Lung (tissue), 12 donors: ENCODE measurements around the gene PTH2R. TPM values are rescaled to one million over a fixed set of nuclear protein-coding genes. Genes with fewer than 3 reads are reported as not detected.
"Not testable (repeated sequence)": the region's sequence is repeated elsewhere in the genome, so short reads cannot be mapped to it uniquely, and the experiment has no call there.

Source experiments
- ATAC-seq: fragments of 200-7000 bp; cut with Tn5 transposase; one replicate; pipeline ENCODE4 v1.9.1; 2020; ENCODE audit warnings: moderate number of reproducible peaks; ENCODE audit not compliant: insufficient read depth, low FRiP score
- DNase-seq, 3 donors: peaks; one replicate each; pipeline ENCODE4 v3.0.0-alpha.2; 2013 to 2017
- H3K27ac ChIP-seq, 2 donors: one replicate each; pipeline ENCODE4 v1.5.1; 2013; ENCODE audit warnings: mild to moderate bottlenecking in 2 of 2, moderate library complexity in 2 of 2, control low read depth in 1 of 2, inconsistent platforms in 1 of 2, low read depth in 1 of 2, low read length in 1 of 2
- H3K27me3 ChIP-seq, 3 donors: one replicate each; pipeline ENCODE4 v1.5.1; 2013; ENCODE audit warnings: low read length in 2 of 3; ENCODE audit not compliant: control insufficient read depth in 3 of 3, insufficient read depth in 3 of 3
- H3K36me3 ChIP-seq, 4 donors: one replicate each; pipeline ENCODE4 v1.5.1; 2013; ENCODE audit warnings: low read length in 4 of 4, mild to moderate bottlenecking in 1 of 4, moderate library complexity in 1 of 4; ENCODE audit not compliant: control insufficient read depth in 4 of 4, insufficient read depth in 4 of 4
- H3K4me1 ChIP-seq, 5 donors: one replicate each; pipeline ENCODE4 v1.5.1; 2013; ENCODE audit warnings: low read length in 5 of 5, mild to moderate bottlenecking in 2 of 5, moderate library complexity in 1 of 5; ENCODE audit not compliant: control insufficient read depth in 5 of 5, insufficient read depth in 5 of 5
- H3K4me3 ChIP-seq: one replicate; pipeline ENCODE4 v1.5.1; 2013; ENCODE audit warnings: mild to moderate bottlenecking, control low read depth, moderate library complexity
- H3K9ac ChIP-seq, 2 donors: one replicate each; pipeline ENCODE4 v1.5.1; 2013; ENCODE audit warnings: low read length in 2 of 2, control low read depth in 1 of 2; ENCODE audit not compliant: insufficient read depth in 1 of 2
- H3K9me3 ChIP-seq, 4 donors: one replicate each; pipeline ENCODE4 v1.5.1; 2013; ENCODE audit warnings: low read length in 3 of 4, mild to moderate bottlenecking in 1 of 4, moderate library complexity in 1 of 4; ENCODE audit not compliant: control insufficient read depth in 4 of 4, insufficient read depth in 3 of 4
- WGBS, 2 donors: extraction: QIAGEN DNeasy Blood & Tissue Kit; methylation state at CpG; one replicate each; pipeline ENCODE4 v1.1.7; 2013; 5-methylcytosine and 5-hydroxymethylcytosine counted together
- polyA plus RNA-seq, 2 donors: library from polyadenylated mRNA; stranded (reverse); fragments of 200-250 nt; gene quantifications; one replicate each; pipeline ENCODE4 v1.2.1, GENCODE V29; 2013
- total RNA-seq, 2 donors: library from RNA; depleted of rRNA in 1 of 2; stranded (reverse); fragments of >200 nt in 1 of 2; gene quantifications; one replicate each; pipeline ENCODE4 v1.2.1, GENCODE V29; 2014 to 2021
- TF ChIP-seq, protein P1 (sequence below): IDR thresholded peaks from 2 replicates; pipeline ENCODE4 v1.5.1; 2012; ENCODE audit warnings: mild to moderate bottlenecking; ENCODE audit errors: control extremely low read depth, extremely low read depth
- donor health status: control.
- donor health status: control.
- donor health status: Bipolar disorder and iron deficiency.
- donor health status: healthy.
- donor health status: DM: yes; HTN: yes; CAD: no.

PTH2R gene
- total and polyA plus RNA-seq, 4 donors = 0.11 to 0.25 (median 0.13) TPM

GRCh38 chr2:208509586-208509985, 103.0 kb downstream of the PTH2R start:
- H3K4me3 ChIP-seq = no peak overlapping the region
- H3K36me3 ChIP-seq = no peaks in the 10 kb centered on the region
- H3K27ac ChIP-seq = no peak overlapping the region
- no peaks in the 10 kb centered on the region for H3K27me3 ChIP-seq
- no peak for DNase-seq
- no peak overlapping the region for H3K9ac ChIP-seq
- H3K9me3 ChIP-seq = peaks cover 0 to 6% (median 1%) of the 10 kb centered on the region in 4 donors
- TF ChIP-seq, protein P1, sequence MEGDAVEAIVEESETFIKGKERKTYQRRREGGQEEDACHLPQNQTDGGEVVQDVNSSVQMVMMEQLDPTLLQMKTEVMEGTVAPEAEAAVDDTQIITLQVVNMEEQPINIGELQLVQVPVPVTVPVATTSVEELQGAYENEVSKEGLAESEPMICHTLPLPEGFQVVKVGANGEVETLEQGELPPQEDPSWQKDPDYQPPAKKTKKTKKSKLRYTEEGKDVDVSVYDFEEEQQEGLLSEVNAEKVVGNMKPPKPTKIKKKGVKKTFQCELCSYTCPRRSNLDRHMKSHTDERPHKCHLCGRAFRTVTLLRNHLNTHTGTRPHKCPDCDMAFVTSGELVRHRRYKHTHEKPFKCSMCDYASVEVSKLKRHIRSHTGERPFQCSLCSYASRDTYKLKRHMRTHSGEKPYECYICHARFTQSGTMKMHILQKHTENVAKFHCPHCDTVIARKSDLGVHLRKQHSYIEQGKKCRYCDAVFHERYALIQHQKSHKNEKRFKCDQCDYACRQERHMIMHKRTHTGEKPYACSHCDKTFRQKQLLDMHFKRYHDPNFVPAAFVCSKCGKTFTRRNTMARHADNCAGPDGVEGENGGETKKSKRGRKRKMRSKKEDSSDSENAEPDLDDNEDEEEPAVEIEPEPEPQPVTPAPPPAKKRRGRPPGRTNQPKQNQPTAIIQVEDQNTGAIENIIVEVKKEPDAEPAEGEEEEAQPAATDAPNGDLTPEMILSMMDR = no peak
- H3K4me1 ChIP-seq = no peaks in the 10 kb centered on the region
- ATAC-seq = no peak

DNA sequence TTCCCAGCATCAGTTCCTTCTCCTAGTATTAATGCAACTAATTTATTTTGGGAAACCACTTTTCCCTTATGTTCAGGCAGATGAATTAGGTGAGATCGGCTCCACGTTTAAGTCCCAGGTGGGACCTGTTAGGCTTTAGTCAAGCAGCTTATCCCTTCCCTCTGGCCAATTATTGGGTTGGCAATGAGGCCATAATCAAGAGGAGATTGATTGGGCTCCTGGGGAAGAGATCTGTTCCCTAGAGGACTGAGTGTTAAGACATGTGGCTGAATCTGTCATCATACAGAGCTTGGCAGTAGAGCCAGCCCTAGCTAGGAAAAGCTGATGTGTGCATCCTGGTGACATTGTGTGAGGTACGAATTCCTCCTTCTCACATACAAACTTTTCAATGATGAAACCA, 104.4 kb downstream of the PTH2R start:
- DNase-seq = no peak
- H3K4me1 ChIP-seq = no peaks in the 10 kb centered on the region
- H3K4me3 ChIP-seq = no peak overlapping the region
- H3K36me3 ChIP-seq = no peaks in the 10 kb centered on the region
- TF ChIP-seq, protein P1 = no peak
- no peaks in the 10 kb centered on the region for H3K27me3 ChIP-seq
- H3K9me3 ChIP-seq = peaks cover 0 to 6% (median 3%) of the 10 kb centered on the region in 4 donors
- H3K27ac ChIP-seq = no peak overlapping the region
- no peak overlapping the region for H3K9ac ChIP-seq
- WGBS, 2 donors = 70 to 81% methylated on average over 3 of the region's 3 CpGs
- no peak for ATAC-seq

- DNase-seq = no peak
- TF ChIP-seq, protein P1 = no peak
- Histone ChIP-seq H3K27ac (no peak overlapping the region), H3K4me1 (no peaks in the 10 kb centered on the region), H3K27me3 (no peaks in the 10 kb centered on the region), H3K9ac (no peak overlapping the region), H3K36me3 (no peaks in the 10 kb centered on the region), H3K4me3 (no peak overlapping the region), H3K9me3 (peaks cover 0 to 6% (median 2%) of the 10 kb centered on the region in 4 donors)
- no peak for ATAC-seq
- WGBS, 2 donors = 61 to 64% methylated on average over 1 of the region's 1 CpG
Observed at GRCh38 chr2:208511573-208511972, 105.0 kb downstream of the PTH2R start.

DNA sequence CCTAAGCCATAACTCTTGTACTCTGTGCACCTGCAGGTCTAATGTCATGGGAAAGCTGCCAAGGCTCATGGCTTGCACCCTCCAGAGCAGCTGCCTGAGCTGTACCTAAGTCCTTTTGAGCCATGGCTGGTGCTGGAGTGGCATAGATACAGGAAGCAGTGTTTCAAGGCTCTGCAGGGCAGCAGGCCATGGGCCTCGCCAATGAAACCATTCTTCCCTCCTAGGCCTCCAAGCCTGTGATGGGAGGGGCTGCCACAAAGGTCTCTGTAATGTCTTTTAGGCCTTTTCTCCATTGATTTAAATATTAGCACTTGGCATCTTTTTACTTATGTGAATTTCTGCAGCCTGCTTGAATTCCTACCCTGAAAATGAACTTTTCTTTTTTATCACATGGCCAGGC, 108.5 kb downstream of the PTH2R start:
- ATAC-seq (no peak), DNase-seq (no peak)
- no peaks in the 10 kb centered on the region for H3K4me1 ChIP-seq
- H3K36me3 ChIP-seq = no peaks in the 10 kb centered on the region
- TF ChIP-seq, protein P1 = no peak
- no peak overlapping the region for H3K4me3 ChIP-seq
- H3K9me3 ChIP-seq = peaks cover 0 to 8% (median 0%) of the 10 kb centered on the region in 4 donors
- whole genome bisulfite sequencing, 2 donors = 81 to 95% methylated on average over 1 of the region's 1 CpG
- H3K27ac ChIP-seq = no peak overlapping the region
- H3K9ac ChIP-seq = no peak overlapping the region
- H3K27me3 ChIP-seq = no peaks in the 10 kb centered on the region

DNA sequence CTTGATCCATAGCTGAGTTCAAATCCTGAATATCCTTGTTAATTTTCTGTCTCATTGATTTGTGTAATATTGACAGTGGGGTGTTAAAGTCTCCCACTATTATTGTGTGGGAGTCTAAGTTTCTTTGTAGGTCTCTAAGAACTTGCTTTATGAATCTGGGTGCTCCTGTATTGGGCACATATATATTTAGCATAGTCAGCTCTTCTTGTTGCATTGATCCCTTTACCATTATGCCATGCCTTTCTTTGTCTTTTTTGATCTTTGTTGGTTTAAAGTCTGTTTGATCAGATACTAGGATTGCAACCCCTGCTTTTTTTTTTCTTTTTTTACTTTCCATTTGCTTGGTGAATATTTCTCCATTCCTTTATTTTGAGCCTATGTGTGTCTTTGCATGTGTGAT, 116.5 kb downstream of the PTH2R start:
- not testable (repeated sequence) for H3K9ac ChIP-seq, H3K4me3 ChIP-seq, H3K4me1 ChIP-seq, H3K27me3 ChIP-seq, H3K9me3 ChIP-seq, DNase-seq, ATAC-seq, H3K27ac ChIP-seq, H3K36me3 ChIP-seq

DNA sequence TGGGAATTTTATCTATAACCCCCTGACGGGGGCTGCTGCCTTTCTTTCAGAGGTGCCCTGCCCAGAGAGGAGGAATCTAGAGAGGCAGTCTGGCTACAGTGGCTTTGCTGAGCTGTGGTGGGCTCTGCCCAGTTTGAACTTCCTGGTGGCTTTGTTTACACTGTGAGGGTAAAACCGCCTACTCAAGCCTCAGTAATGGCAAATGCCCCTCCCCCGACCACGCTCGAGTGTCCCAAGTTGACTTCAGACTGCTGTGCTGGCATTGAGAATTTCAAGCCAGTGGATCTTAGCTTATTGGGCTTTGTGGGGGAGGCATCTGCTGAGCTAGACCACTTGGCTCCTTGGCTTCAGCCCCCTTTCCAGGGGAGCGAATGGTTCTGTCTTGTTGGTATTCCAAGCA, 118.6 kb downstream of the PTH2R start:
- not testable (repeated sequence) for H3K27ac ChIP-seq, H3K9me3 ChIP-seq, H3K27me3 ChIP-seq, H3K36me3 ChIP-seq, H3K4me3 ChIP-seq, ATAC-seq, H3K4me1 ChIP-seq, DNase-seq, H3K9ac ChIP-seq
- 72 to 83% methylated on average over 6 of the region's 6 CpGs for WGBS, 2 donors
